Esophagus muscularis mucosa (tissue), 4 donors: ENCODE measurements around the gene DPM1. TPM values are rescaled to one million over a fixed set of nuclear protein-coding genes. Genes with fewer than 3 reads are reported as not detected.
A peak's percentile ranks its signal among the peaks of the same experiment; 100 is the strongest.

ENCODE experiments used
- DNase-seq: peaks from one replicate; pipeline ENCODE4 v3.0.0-alpha.2; 2017; ENCODE audit errors: extremely low spot score
- H3K27ac ChIP-seq, 4 donors: fragments of 200-600 bp; sonication (generic); replicated peaks in 1 of 4; 1 replicate in 3 of 4; 2 replicates in 1 of 4; pipeline ENCODE4 v1.5.1; 2016 to 2019; ENCODE audit warnings: mild to moderate bottlenecking in 1 of 4
- H3K27me3 ChIP-seq, 4 donors: fragments of 200-600 bp; sonication (generic); one replicate each; pipeline versions ENCODE4 v1.5.1 to v1.6.0; 2016 to 2019
- H3K36me3 ChIP-seq, 4 donors: fragments of 200-600 bp; sonication (generic); one replicate each; pipeline ENCODE4 v1.5.1; 2016 to 2019
- H3K4me1 ChIP-seq, 4 donors: fragments of 200-600 bp; sonication (generic); one replicate each; pipeline ENCODE4 v1.5.1; 2016 to 2019
- H3K4me3 ChIP-seq, 4 donors: fragments of 200-600 bp; sonication (generic); 1 replicate in 2 of 4; 2 replicates in 2 of 4; pipeline ENCODE4 v1.5.1; 2016 to 2019; ENCODE audit warnings: mild to moderate bottlenecking in 4 of 4, moderate library complexity in 1 of 4
- H3K9me3 ChIP-seq, 4 donors: fragments of 200-600 bp; sonication (generic); 1 replicate in 3 of 4; 2 replicates in 1 of 4; pipeline ENCODE4 v1.5.1; 2016 to 2019
- CTCF ChIP-seq, 3 experiments: fragments of 200-600 bp in 2 of 3; fragments of 450-650 bp in 1 of 3; sonication (generic) in 2 of 3; IDR thresholded peaks; one replicate each; pipeline ENCODE4 v1.5.1; 2017 to 2019; ENCODE audit warnings: antibody characterized with exemption in 3 of 3, mild to moderate bottlenecking in 2 of 3, moderate library complexity in 1 of 3
- EP300 ChIP-seq: sonication (generic); formaldehyde crosslinking; IDR thresholded peaks from one replicate; pipeline ENCODE4 v1.6.1; 2017; ENCODE audit warnings: antibody characterized with exemption
- POLR2A ChIP-seq: fragments of 450-650 bp; IDR thresholded peaks from one replicate; pipeline ENCODE4 v1.6.1; 2017; ENCODE audit warnings: antibody characterized with exemption, moderate library complexity, mild to moderate bottlenecking, low read depth
- POLR2AphosphoS5 ChIP-seq, 2 donors: sonication (generic); formaldehyde crosslinking; IDR thresholded peaks; one replicate each; pipeline ENCODE4 v1.6.1; 2017; ENCODE audit warnings: antibody characterized with exemption in 2 of 2
- WGBS: methylation state at CpG from one replicate; pipeline ENCODE4 v1.1.5; 2018; 5-methylcytosine and 5-hydroxymethylcytosine counted together
- intact Hi-C: fragments of 100-400 bp; cut with DNase I; formaldehyde crosslinking; loops from one replicate; pipeline ENCODE4 v1.15.1; 2023
- total RNA-seq, 4 donors: library from RNA; depleted of rRNA; stranded (reverse); fragments of >200 nt; gene quantifications; one replicate each; pipeline versions ENCODE4 v1.1.0 to v1.2.1, GENCODE V29; 2016

Gene DPM1
- total RNA-seq, 4 donors from 2014 or later = 33.6 to 56.3 (median 41.7) TPM

GRCh38 chr20:50903353-50904051 is 54.8 kb downstream of the DPM1 start:
- Histone ChIP-seq H3K27ac (peak overlapping the region in 1 of 4 donors; percentile 8), H3K4me1 (peaks cover 17 to 44% (median 34%) of the 10 kb centered on the region in 4 donors), H3K27me3 (no peaks in the 10 kb centered on the region), H3K4me3 (no peak overlapping the region), H3K36me3 (peaks cover 4 to 49% (median 26%) of the 10 kb centered on the region in 4 donors), H3K9me3 (no peaks in the 10 kb centered on the region)
- intact Hi-C loops = no loop called here
- WGBS = 77% methylated on average over 8 of the region's 8 CpGs
- no peak for TF ChIP-seq CTCF (IDR thresholded peaks at IDR 0.05)
- no peak for TF ChIP-seq POLR2AphosphoS5 (IDR thresholded peaks at IDR 0.05)
- TF ChIP-seq POLR2A = no peak
- no peak for TF ChIP-seq EP300
- DNase-seq = no peak

- H3K9me3 ChIP-seq = no peaks in the 10 kb centered on the region
- no peak for DNase-seq
- WGBS = 100% methylated on average over 1 of the region's 1 CpG
- peaks cover 8 to 71% (median 40%) of the 10 kb centered on the region in 4 donors for H3K36me3 ChIP-seq
- H3K4me3 ChIP-seq = no peak overlapping the region
- no peak overlapping the region for H3K27ac ChIP-seq
- H3K27me3 ChIP-seq = no peaks in the 10 kb centered on the region
- TF ChIP-seq EP300 = no peak
- no peak for TF ChIP-seq POLR2A
- TF ChIP-seq CTCF (IDR thresholded peaks at IDR 0.05) = no peak
- no peak for TF ChIP-seq POLR2AphosphoS5 (IDR thresholded peaks at IDR 0.05)
- intact Hi-C loops = no loop called here
- H3K4me1 ChIP-seq = peaks cover 17 to 36% (median 26%) of the 10 kb centered on the region in 4 donors
These were observed 57.0 kb downstream of the DPM1 start for GRCh38 chr20:50901301-50901700.

DNA sequence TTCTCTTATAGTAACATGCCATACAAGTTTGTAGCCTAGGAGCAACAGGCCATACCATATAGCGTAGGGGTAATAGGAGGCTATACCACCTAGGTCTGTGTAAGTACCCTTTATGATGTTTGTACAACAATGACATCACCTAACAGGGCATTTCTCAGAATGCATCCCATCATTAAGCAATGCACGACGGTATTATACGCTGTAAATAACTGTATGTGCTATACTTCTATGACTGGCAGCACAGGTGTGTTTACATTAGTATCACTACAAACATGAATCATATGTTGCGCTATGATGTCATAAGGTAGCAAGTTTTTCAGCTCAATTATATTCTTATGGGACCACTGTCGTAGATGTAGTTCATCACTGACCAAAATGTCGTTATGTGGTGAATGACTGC is 58.1 kb downstream of the DPM1 start:
- no peak for TF ChIP-seq CTCF (IDR thresholded peaks at IDR 0.05)
- no peak for TF ChIP-seq EP300
- no peak for TF ChIP-seq POLR2AphosphoS5 (IDR thresholded peaks at IDR 0.05)
- TF ChIP-seq POLR2A = no peak
- Histone ChIP-seq H3K36me3 (peaks cover 8 to 73% (median 43%) of the 10 kb centered on the region in 4 donors), H3K4me3 (no peak overlapping the region), H3K9me3 (no peaks in the 10 kb centered on the region), H3K27ac (no peak overlapping the region), H3K27me3 (no peaks in the 10 kb centered on the region), H3K4me1 (peaks cover 15 to 26% (median 22%) of the 10 kb centered on the region in 4 donors)
- intact Hi-C loops = no loop called here
- 97% methylated on average over 7 of the region's 7 CpGs for WGBS
- no peak for DNase-seq

DNA sequence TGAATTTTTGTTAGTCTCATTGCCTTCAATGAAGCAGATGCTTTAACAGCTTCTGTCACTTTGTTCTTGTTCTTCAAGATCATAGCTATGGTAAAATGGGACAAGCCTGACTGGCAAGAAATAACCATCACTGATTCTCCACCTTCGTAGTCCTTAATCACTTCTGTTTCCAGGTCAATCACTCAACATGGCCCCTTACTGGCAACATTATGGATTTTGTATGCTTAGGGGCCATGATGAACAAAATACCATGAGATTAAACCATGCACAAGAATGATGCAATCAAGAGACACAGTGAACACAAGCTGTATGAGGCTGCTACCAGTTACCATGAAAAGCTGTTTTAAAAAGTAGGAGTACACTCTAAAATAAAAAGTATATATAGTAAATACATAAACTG is 59.9 kb downstream of the DPM1 start:
- no peak overlapping the region for H3K4me3 ChIP-seq
- TF ChIP-seq POLR2A (no peak), CTCF (IDR thresholded peaks at IDR 0.05) (no peak), POLR2AphosphoS5 (IDR thresholded peaks at IDR 0.05) (no peak), EP300 (no peak)
- peaks cover 18 to 81% (median 57%) of the 10 kb centered on the region in 4 donors for H3K36me3 ChIP-seq
- H3K4me1 ChIP-seq = peaks cover 0 to 14% (median 6%) of the 10 kb centered on the region in 4 donors
- H3K27me3 ChIP-seq = no peaks in the 10 kb centered on the region
- H3K27ac ChIP-seq = no peak overlapping the region
- WGBS = 100% methylated on average over 1 of the region's 1 CpG
- intact Hi-C loops = no loop called here
- DNase-seq = no peak
- H3K9me3 ChIP-seq = no peaks in the 10 kb centered on the region
